Muscle layer of duodenum (tissue), 2 donors: ENCODE results near the gene MAGI2.
"Not testable (repeated sequence)": the region's sequence is repeated elsewhere in the genome, so short reads cannot be mapped to it uniquely, and the experiment has no call there.

ENCODE experiments used
- H3K27ac ChIP-seq: one replicate; pipeline ENCODE4 v1.7.0; 2013; ENCODE audit warnings: mild to moderate bottlenecking, low read length
- H3K27me3 ChIP-seq: one replicate; pipeline ENCODE4 v1.7.0; 2013; ENCODE audit warnings: low read depth, mild to moderate bottlenecking, control low read depth, low read length
- H3K36me3 ChIP-seq, 2 donors: one replicate each; pipeline ENCODE4 v1.7.0; 2013; ENCODE audit warnings: low read length in 2 of 2, control low read depth in 1 of 2, mild to moderate bottlenecking in 1 of 2; ENCODE audit not compliant: insufficient read depth in 2 of 2, control insufficient read depth in 1 of 2
- H3K4me1 ChIP-seq, 2 donors: one replicate each; pipeline ENCODE4 v1.7.0; 2013; ENCODE audit warnings: low read length in 2 of 2, mild to moderate bottlenecking in 2 of 2, control low read depth in 1 of 2, moderate library complexity in 1 of 2; ENCODE audit not compliant: insufficient read depth in 2 of 2, control insufficient read depth in 1 of 2
- H3K4me3 ChIP-seq, 2 donors: one replicate each; pipeline ENCODE4 v1.7.0; 2013; ENCODE audit warnings: low read length in 2 of 2, low read depth in 1 of 2, mild to moderate bottlenecking in 1 of 2
- H3K9me3 ChIP-seq, 2 donors: one replicate each; pipeline ENCODE4 v1.7.0; 2013; ENCODE audit warnings: low read length in 2 of 2, control low read depth in 1 of 2, mild to moderate bottlenecking in 1 of 2; ENCODE audit not compliant: control insufficient read depth in 1 of 2
- donor health status: healthy.

The MAGI2 gene

DNA sequence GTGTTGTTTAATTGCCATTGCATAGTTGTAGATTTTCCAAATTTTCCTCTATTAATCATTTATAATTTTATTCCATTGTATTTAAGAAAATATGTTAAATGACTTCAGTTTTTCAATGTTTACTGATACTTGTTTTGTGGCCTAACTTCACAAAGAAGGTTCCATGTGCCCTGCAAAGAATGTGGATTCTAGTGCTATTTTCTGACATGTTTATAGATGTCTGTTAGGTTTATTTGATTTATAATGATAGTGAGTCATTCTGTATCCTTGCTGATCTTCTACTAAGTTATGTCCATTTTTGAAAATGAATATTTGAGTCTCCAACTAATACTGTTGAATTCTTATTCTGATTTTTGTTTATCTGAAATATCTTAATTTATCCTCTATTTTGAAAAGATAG, 369.0 kb downstream of the MAGI2 start:
- Histone ChIP-seq H3K4me3 (no peak overlapping the region), H3K4me1 (no peaks in the 10 kb centered on the region), H3K27me3 (no peaks in the 10 kb centered on the region), H3K9me3 (peaks cover 0 to 5% of the 10 kb centered on the region in 2 donors), H3K36me3 (no peaks in the 10 kb centered on the region), H3K27ac (no peak overlapping the region)

DNA sequence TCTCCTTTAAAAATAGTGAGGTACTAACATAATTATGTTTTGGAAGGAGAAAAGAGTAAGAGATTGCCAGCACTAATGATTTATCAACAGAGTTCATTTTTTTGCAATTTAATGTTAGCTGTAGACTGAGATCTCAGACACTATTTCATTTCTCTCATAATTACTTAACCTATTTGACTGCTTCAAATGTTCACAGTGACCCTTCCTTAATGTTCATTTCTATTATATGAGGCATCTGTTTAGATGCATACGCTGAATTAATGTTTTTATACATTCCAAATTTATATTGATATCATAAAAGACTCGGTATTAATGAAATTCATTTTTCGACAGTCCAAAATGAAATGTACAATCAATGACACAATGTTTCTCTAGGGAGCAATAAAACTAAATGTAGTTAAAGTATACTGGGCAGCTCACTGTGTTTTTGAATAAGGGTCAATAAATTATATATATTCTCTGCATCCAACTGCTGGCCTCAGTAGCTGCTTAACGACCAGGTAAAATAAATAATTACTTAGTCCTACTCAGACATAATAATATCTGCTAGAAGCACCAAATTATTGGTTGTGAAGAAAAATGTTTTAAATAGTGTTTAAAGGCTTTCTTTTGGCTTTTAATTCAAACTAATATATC, 373.4 kb downstream of the MAGI2 start:
- no peaks in the 10 kb centered on the region for H3K36me3 ChIP-seq
- H3K9me3 ChIP-seq, result no peaks in the 10 kb centered on the region
- H3K4me1 ChIP-seq, result no peaks in the 10 kb centered on the region
- no peak overlapping the region for H3K27ac ChIP-seq
- no peaks in the 10 kb centered on the region for H3K27me3 ChIP-seq
- H3K4me3 ChIP-seq, result no peak overlapping the region

DNA sequence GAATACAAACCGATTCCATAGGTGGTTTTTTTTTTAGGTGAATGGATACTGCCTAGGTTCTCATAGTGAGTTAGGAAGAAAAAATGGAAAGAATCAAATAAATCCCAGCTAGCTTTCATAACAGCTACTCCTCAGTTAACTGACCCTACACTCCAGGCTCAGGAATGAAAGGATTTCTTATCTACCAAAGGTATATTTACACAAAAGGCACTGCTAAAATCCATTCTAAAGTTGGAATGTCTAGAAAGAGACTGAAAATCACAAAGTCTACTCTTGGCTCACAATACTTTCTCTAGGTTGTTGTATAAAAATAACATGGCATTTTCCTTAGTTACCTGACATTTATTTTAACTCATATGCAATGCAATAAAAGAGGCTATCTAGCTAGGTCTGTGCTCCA, 375.2 kb downstream of the MAGI2 start:
- Histone ChIP-seq H3K36me3 (no peaks in the 10 kb centered on the region), H3K27me3 (no peaks in the 10 kb centered on the region), H3K27ac (no peak overlapping the region), H3K4me3 (no peak overlapping the region), H3K9me3 (no peaks in the 10 kb centered on the region), H3K4me1 (no peaks in the 10 kb centered on the region)

DNA sequence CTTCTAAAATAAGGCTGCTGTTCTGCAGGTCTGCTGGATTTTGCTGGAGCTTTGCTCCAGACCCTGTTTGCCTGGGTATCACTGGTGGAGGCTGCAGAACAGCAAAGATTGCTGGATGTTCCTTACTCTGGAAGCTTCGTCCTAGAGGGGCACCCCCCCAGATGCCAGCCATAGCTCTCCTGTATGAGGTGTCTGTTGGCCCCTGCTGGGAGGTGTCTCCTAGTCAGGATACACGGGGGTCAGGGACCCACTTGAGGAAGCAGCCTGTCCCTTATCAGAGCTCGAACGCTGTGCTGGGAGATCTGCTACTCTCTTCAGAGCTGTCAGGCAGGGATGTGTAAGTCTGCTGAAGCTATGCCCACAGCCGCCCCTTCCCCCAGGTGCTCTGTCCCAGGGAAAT, 382.3 kb downstream of the MAGI2 start:
- not testable (repeated sequence) for H3K27ac ChIP-seq, H3K4me1 ChIP-seq, H3K4me3 ChIP-seq, H3K36me3 ChIP-seq, H3K9me3 ChIP-seq, H3K27me3 ChIP-seq

DNA sequence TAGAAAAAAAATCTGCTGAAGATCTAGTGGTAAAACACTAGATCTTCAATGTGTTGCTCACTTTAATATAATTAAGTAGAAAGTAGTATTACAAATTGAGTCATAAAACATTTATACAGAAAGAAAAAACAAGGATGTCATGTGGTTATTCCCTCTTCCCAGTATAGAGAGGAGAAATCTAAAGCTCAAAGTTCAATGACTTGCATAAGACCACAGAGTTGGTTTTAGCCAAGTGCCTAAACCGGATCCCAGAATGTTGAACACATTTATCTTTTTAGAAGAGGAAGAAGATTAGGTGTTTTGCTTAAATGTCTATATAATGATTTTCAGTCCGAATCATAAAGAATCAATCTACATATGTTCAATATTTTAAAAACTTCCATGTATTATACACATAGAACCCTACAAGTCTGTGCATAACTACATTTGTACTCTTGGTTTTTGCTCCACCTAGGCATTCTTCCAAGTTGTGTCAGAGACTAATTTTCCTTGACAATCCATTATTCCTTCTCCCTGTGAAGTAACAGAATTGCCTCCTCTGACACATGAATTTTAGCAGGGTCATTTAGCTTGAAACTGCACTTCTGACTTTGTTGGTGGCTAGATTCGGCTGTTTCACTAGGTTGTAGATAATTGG, 389.2 kb downstream of the MAGI2 start:
- H3K36me3 ChIP-seq, result no peaks in the 10 kb centered on the region
- H3K4me3 ChIP-seq, result no peak overlapping the region
- H3K27ac ChIP-seq, result no peak overlapping the region
- no peaks in the 10 kb centered on the region for H3K27me3 ChIP-seq
- no peaks in the 10 kb centered on the region for H3K4me1 ChIP-seq
- no peaks in the 10 kb centered on the region for H3K9me3 ChIP-seq

DNA sequence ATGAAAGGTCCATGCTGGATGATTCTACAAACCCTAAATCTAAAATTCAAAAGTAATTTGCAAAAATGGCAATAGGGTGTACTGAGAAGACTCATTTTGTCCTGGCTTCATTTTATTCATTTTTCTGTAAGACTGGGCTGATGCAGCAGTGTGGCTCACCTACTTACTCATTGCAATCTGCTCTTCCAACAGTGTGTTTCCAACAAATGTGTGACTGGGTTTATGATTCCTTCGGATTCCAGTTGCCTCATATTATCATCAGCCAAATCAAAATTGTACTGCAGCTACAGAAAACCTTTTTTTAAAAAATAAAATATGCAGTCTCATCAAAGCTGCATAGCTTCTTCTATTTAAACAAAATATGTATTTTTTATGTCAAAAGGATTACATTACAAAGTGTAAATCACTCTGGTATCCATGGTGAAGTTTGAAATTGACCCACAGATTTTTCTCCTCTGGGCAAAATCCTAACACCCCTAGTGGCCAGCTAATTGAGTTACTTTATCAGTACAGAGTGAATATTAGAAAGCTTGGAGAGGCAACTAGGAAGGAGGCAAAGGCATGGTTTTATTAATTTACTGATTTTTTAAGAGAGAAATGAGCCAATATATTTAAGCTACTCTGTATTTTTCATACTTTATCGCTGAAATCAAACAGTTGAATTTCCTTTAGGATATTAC, 390.3 kb downstream of the MAGI2 start:
- H3K36me3 ChIP-seq, result no peaks in the 10 kb centered on the region
- no peak overlapping the region for H3K27ac ChIP-seq
- no peaks in the 10 kb centered on the region for H3K9me3 ChIP-seq
- H3K27me3 ChIP-seq, result no peaks in the 10 kb centered on the region
- no peaks in the 10 kb centered on the region for H3K4me1 ChIP-seq
- H3K4me3 ChIP-seq, result no peak overlapping the region

DNA sequence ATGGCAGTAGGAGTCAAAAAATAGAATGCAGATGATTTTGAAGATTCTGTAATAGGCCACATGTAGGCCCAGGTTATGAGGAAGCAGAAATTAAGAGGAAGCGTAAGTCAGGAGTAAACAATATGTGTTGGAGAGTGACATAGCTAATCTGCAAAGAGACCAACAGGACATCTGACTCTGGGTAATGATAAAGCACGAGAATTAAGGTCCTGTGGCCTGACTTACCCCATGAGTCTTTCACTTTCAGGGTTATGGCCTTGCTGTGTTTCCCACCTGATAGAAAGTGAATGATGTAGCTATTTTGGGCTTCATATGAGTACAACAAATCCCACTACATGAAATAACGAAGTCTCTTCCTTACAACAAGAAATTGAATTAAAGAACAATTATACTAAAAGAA, 393.0 kb downstream of the MAGI2 start:
- Histone ChIP-seq H3K4me1 (no peaks in the 10 kb centered on the region), H3K27me3 (no peaks in the 10 kb centered on the region), H3K36me3 (no peaks in the 10 kb centered on the region), H3K9me3 (no peaks in the 10 kb centered on the region), H3K27ac (no peak overlapping the region), H3K4me3 (no peak overlapping the region)

DNA sequence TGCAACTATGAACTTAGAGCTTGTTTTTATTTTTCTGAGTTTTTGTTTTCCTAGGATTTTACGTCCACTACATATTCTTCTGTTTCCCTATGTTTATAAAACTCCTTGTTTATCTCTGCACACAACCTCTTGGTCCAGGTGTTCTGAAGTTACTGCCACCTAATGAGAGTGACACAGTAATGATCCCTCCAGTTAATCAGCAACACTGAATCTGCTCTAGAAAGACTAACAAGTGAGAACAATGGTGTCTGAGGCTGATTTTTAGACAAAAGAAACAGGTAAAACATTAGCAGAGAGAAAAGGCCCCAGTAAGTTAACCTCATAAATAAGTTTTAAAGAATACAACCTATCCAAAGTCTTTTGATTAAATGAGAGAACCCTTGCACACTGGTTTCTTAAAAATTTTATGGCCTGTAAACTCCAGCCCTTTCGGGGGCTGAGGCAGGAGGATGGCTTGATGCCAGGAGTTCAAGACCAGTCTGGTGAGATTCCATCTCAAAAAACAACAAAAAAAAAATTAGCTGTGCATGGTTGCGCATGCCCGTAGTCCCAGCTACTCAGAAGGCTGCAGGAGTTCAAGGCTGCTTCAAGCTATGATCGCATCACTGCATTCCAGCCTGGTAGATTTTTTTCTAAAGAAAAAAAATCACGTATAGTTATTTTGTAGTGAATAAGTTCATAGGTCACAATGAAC, 397.6 kb downstream of the MAGI2 start:
- no peaks in the 10 kb centered on the region for H3K9me3 ChIP-seq
- no peak overlapping the region for H3K4me3 ChIP-seq
- H3K27me3 ChIP-seq, result no peaks in the 10 kb centered on the region
- no peak overlapping the region for H3K27ac ChIP-seq
- H3K4me1 ChIP-seq, result no peaks in the 10 kb centered on the region
- no peaks in the 10 kb centered on the region for H3K36me3 ChIP-seq

DNA sequence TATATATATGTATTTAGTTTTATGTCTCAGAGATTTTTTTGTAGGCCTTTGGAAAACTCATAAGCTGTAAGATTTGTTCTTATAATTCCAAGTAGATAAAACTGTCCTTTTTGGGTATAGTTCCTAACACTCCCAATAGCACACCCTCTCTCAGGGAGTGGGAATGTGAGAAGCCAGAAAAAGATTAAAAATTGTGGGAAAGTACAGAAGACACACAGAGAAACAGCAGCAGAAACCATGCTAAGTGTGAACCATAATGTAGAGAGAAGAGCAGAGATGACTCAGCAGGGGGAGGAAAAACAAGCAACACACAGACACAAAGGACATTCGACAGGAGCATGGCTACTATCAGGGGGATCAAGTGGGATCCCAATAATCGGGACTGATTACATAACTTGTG, 401.6 kb downstream of the MAGI2 start:
- H3K27ac ChIP-seq, result no peak overlapping the region
- no peaks in the 10 kb centered on the region for H3K36me3 ChIP-seq
- no peaks in the 10 kb centered on the region for H3K4me1 ChIP-seq
- no peaks in the 10 kb centered on the region for H3K9me3 ChIP-seq
- H3K27me3 ChIP-seq, result no peaks in the 10 kb centered on the region
- no peak overlapping the region for H3K4me3 ChIP-seq

DNA sequence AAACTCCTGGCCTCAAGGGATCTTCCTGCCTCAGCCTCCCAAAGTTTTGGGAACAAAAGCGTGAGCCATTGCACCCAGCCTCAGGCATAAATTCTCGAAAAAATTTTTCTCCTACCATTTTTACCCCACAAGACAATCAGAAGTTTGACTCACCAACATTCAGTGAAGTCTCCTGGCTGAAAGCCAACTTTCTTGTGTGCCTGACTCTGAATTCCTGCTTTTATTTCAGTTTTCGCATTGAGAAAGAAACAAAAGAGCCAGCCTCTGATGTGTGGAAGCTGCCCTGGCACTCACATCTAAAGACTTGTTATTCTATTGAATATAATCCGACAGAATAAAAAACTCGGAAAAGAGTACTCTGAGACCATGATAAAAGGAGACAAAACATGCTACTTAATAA, 402.9 kb downstream of the MAGI2 start:
- Histone ChIP-seq H3K36me3 (no peaks in the 10 kb centered on the region), H3K27ac (no peak overlapping the region), H3K4me3 (no peak overlapping the region), H3K4me1 (no peaks in the 10 kb centered on the region), H3K9me3 (no peaks in the 10 kb centered on the region), H3K27me3 (no peaks in the 10 kb centered on the region)

DNA sequence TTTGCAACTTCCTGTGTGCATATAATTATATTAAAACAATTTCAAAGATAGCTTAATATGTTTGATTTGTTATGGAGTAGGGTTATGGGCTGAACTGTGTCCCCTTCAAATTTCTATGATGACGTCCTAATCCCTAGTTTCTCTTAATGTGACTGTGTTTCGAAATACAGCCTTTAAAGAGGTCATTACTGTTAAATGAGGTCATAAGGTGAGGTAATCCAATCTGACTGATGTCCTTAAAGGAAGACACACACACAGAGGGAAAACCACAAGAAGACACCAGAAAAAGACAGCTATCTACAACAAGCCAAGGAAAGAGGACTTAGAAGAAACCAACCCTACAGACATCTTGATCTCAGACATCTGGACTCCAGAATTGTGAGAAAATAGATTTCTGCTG, 407.4 kb downstream of the MAGI2 start:
- H3K9me3 ChIP-seq, result no peaks in the 10 kb centered on the region
- no peaks in the 10 kb centered on the region for H3K27me3 ChIP-seq

More for the DNA sequence above, 407.4 kb downstream of the MAGI2 start:
- H3K36me3 ChIP-seq, result no peaks in the 10 kb centered on the region
- no peak overlapping the region for H3K4me3 ChIP-seq
- H3K27ac ChIP-seq, result no peak overlapping the region
- H3K4me1 ChIP-seq, result no peaks in the 10 kb centered on the region
